ENCODE data around the gene AP3S1. TPM values are rescaled to one million over a fixed set of nuclear protein-coding genes. Genes with fewer than 3 reads are reported as not detected.

The AP3S1 gene
- total RNA-seq, 6 donors from 2014 or later = 8.9 to 81.1 (median 46.5) TPM

- H3K27me3 ChIP-seq = no peaks in the 10 kb centered on the region
- no peak overlapping the region for H3K4me3 ChIP-seq
- no peak for DNase-seq
- no peaks in the 10 kb centered on the region for H3K4me1 ChIP-seq
- TF ChIP-seq EP300 (IDR thresholded peaks at IDR 0.05) (no peak), CTCF (IDR thresholded peaks at IDR 0.05) (no peak), POLR2A (IDR thresholded peaks at IDR 0.05) (no peak), POLR2AphosphoS5 (IDR thresholded peaks at IDR 0.05) (no peak)
- H3K27ac ChIP-seq = no peak overlapping the region
- ATAC-seq (ENCODE audit: low FRiP score in 2 of 2) = peak in 1 of 2 donors; percentile 45
- H3K9me3 ChIP-seq = no peaks in the 10 kb centered on the region
- no peaks in the 10 kb centered on the region for H3K36me3 ChIP-seq
- 83 to 84% methylated on average over 1 of the region's 1 CpG for WGBS, 2 donors
Observed at GRCh38 chr5:115949096-115949495, 107.4 kb downstream of the AP3S1 start.

DNA sequence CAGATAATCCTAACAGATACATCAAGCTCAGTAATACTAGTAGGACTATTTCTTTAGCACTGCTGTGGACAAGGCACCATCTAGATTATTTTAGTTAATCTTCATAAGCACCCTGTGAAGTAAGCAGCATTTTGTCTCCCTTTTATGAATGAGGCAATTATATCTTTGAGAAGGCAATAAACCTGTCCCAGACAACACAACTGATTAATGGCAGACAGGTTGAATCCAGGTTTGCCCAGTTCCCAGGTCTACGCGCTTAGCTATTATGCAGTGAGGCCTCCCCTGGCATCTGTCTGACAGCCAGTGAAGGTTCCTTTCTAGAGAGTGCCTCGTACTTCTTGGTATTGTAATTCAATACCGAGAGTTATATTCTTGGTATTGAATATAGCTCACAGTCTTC lies 110.9 kb downstream of the AP3S1 start:
- WGBS, 2 donors = 55 to 57% methylated on average over 4 of the region's 4 CpGs

GRCh38 chr5:115954144-115954543 lies 112.4 kb downstream of the AP3S1 start:
- no peaks in the 10 kb centered on the region for H3K27me3 ChIP-seq
- DNase-seq = no peak
- TF ChIP-seq EP300 (IDR thresholded peaks at IDR 0.05) (no peak), POLR2AphosphoS5 (IDR thresholded peaks at IDR 0.05) (no peak), POLR2A (IDR thresholded peaks at IDR 0.05) (no peak), CTCF (IDR thresholded peaks at IDR 0.05) (no peak)
- no peaks in the 10 kb centered on the region for H3K4me1 ChIP-seq
- H3K27ac ChIP-seq = no peak overlapping the region
- ATAC-seq (ENCODE audit: low FRiP score in 2 of 2) = no peak
- H3K36me3 ChIP-seq = no peaks in the 10 kb centered on the region
- H3K9me3 ChIP-seq = no peaks in the 10 kb centered on the region
- no peak overlapping the region for H3K4me3 ChIP-seq

More for the DNA sequence above, 110.9 kb downstream of the AP3S1 start:
- Histone ChIP-seq H3K27ac (no peak overlapping the region), H3K4me1 (no peaks in the 10 kb centered on the region), H3K36me3 (no peaks in the 10 kb centered on the region), H3K27me3 (no peaks in the 10 kb centered on the region), H3K9me3 (no peaks in the 10 kb centered on the region), H3K4me3 (no peak overlapping the region)
- no peak for ATAC-seq (ENCODE audit: low FRiP score in 2 of 2)
- TF ChIP-seq POLR2A (IDR thresholded peaks at IDR 0.05) = no peak
- no peak for TF ChIP-seq POLR2AphosphoS5 (IDR thresholded peaks at IDR 0.05)
- no peak for TF ChIP-seq CTCF (IDR thresholded peaks at IDR 0.05)
- TF ChIP-seq EP300 (IDR thresholded peaks at IDR 0.05) = no peak
- no peak for DNase-seq

DNA sequence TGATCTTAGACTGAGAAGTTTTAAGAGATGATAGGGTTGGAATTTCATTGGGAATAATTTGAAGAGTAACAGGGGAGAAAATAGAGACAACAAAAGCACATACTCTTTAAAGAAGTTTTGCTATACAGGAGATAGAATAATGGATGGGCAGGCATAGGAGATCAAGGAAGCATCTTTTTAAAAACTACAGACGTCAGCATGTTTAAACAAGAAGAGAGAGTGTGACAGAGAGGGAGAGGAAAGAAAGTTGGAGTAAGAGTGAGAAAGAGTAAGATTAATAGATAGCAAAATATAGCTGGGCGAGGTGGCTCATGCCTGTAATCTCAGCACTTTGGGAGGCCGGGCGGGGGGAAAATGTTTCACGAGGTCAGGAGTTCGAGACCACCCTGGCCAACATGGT lies 115.2 kb downstream of the AP3S1 start:
- TF ChIP-seq EP300 (IDR thresholded peaks at IDR 0.05) (no peak), CTCF (IDR thresholded peaks at IDR 0.05) (no peak), POLR2AphosphoS5 (IDR thresholded peaks at IDR 0.05) (no peak), POLR2A (IDR thresholded peaks at IDR 0.05) (no peak)
- no peaks in the 10 kb centered on the region for H3K36me3 ChIP-seq
- 71 to 86% methylated on average over 6 of the region's 6 CpGs for WGBS, 2 donors
- no peak for DNase-seq
- H3K9me3 ChIP-seq = no peaks in the 10 kb centered on the region
- peaks cover 0 to 11% (median 4%) of the 10 kb centered on the region in 4 donors for H3K27me3 ChIP-seq
- no peak for ATAC-seq (ENCODE audit: low FRiP score in 2 of 2)
- no peak overlapping the region for H3K4me3 ChIP-seq
- peaks cover 5 to 8% (median 7%) of the 10 kb centered on the region in 4 donors for H3K4me1 ChIP-seq
- H3K27ac ChIP-seq = no peak overlapping the region

All from upper lobe of left lung (tissue), 6 donors.